Measurements from ENCODE around the gene CADM2. TPM values are rescaled to one million over a fixed set of nuclear protein-coding genes. Genes with fewer than 3 reads are reported as not detected.

Gene CADM2
- total RNA-seq, 2 experiments from 2014 or later: not detected

DNA sequence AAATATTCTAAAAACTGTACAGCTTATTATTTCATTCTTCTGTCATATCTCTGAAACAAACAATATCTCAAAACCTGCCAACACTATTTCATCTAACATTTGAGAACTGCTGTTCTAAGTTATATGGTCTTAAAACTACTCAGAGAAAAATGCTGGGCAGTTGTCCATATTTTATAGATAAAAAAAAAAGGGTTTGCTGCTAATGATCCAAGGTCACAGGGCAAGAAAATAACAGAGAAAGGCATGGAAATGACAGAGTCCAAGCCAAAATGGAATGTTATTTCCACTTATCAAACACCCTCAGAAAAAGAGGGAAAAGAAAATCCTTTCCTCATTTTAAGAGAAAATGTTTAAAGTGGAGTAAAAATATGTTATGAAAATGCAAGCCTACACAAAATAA lies 313.1 kb downstream of the CADM2 start:
- no peak overlapping the region for H3K4me3 Mint-ChIP-seq
- CTCF ChIA-PET: no interaction called here
- H3K36me3 Mint-ChIP-seq (ENCODE audit: low read depth): no peaks in the 10 kb centered on the region
- no peaks in the 10 kb centered on the region for H3K4me1 Mint-ChIP-seq
- H3K27me3 Mint-ChIP-seq: no peaks in the 10 kb centered on the region
- no peak overlapping the region for H3K27ac Mint-ChIP-seq
- H3K9me3 Mint-ChIP-seq: no peaks in the 10 kb centered on the region
- DNase-seq: no peak
- POLR2A ChIA-PET: no interaction called here

DNA sequence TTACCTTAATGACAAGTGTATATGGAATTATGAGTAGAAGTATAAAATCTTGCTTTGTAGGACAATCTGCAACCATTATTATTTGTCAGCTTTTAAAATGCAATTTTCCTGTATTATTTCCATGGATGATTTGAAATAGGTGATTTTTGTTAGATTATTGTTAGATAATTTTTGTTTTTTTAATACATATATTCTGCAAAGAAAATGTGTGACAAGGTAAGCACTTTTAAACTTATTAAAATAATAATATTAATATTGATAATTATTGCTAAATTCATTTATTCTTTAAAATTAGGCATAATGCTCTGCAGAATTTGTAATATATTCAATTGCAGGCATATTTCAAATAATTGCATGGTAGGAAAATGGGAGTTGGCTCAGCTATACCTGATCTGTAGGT lies 329.5 kb downstream of the CADM2 start:
- no peak for DNase-seq
- Mint-ChIP-seq H3K27me3 (no peaks in the 10 kb centered on the region), H3K4me3 (no peak overlapping the region), H3K36me3 (ENCODE audit: low read depth) (no peaks in the 10 kb centered on the region), H3K9me3 (peaks cover 4% of the 10 kb centered on the region), H3K4me1 (no peaks in the 10 kb centered on the region), H3K27ac (no peak overlapping the region)
- CTCF ChIA-PET: no interaction called here
- POLR2A ChIA-PET: no interaction called here

DNA sequence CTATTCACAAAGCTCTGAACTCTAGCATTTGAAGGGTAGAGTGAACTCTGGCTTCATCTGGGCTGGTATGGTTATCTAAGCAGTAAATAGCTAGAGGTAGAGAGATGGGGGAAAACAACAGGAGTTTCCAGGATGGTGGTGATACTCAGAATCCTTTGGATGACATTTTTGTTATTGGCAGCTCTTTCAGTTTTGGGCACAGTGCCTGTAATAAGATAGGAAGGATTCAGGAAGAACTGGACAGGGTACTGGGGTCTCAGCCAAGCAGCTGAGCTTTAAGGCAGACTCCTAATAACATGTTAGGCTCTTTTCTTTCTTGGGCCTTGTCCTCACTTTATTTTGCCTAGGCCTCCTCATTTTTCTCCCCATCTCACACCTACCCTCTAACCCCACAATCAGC lies 338.5 kb downstream of the CADM2 start:
- H3K4me3 Mint-ChIP-seq: no peak overlapping the region
- ChIA-PET CTCF (no interaction called here), POLR2A (no interaction called here)
- no peaks in the 10 kb centered on the region for H3K36me3 Mint-ChIP-seq (ENCODE audit: low read depth)
- no peaks in the 10 kb centered on the region for H3K4me1 Mint-ChIP-seq
- H3K9me3 Mint-ChIP-seq: no peaks in the 10 kb centered on the region
- H3K27me3 Mint-ChIP-seq: no peaks in the 10 kb centered on the region
- H3K27ac Mint-ChIP-seq: no peak overlapping the region
- DNase-seq: no peak

DNA sequence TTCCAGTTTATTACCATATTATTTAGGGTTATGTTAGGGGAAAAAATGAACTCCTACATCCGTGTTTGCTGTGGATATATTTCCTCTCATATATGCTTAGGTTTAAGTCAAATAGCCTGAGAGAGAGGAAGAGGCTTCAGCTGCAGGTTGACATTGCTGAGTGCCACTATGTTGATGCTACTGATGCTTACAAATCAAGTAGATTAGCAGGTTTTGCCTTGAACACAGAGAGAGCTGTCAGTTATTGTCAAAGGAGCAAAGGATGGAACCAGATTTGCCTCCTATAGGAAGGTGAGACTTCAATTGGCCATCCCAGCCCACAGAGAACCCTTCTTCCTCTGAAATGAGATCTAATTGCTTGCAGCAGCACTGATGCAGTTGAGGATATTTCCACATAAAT lies 339.2 kb downstream of the CADM2 start:
- Mint-ChIP-seq H3K27ac (no peak overlapping the region), H3K4me1 (no peaks in the 10 kb centered on the region), H3K27me3 (no peaks in the 10 kb centered on the region), H3K4me3 (no peak overlapping the region), H3K36me3 (ENCODE audit: low read depth) (no peaks in the 10 kb centered on the region), H3K9me3 (no peaks in the 10 kb centered on the region)
- DNase-seq: no peak
- ChIA-PET CTCF (no interaction called here), POLR2A (no interaction called here)

DNA sequence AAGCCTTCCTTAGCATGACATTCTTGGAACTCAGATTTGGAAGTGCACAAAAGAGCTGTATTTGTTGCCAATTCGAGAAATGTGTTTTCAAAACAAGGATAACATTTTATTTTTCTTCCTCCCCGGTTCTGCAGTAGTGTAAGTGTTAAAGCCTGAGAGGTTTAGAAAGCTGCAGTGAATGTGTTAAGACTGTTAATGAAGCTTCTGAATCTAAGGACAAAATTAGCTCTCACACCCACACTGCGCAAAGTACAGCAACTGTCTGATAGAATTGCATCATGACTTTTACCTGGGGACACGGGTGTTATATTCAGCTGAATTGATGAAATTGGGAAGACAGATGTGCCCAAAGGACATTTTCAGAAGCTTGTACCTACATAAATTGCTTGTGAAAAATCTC lies 344.4 kb downstream of the CADM2 start:
- Mint-ChIP-seq H3K27me3 (no peaks in the 10 kb centered on the region), H3K4me3 (no peak overlapping the region), H3K27ac (no peak overlapping the region), H3K9me3 (no peaks in the 10 kb centered on the region), H3K36me3 (ENCODE audit: low read depth) (no peaks in the 10 kb centered on the region), H3K4me1 (no peaks in the 10 kb centered on the region)
- ChIA-PET CTCF (no interaction called here), POLR2A (no interaction called here)
- DNase-seq: no peak

DNA sequence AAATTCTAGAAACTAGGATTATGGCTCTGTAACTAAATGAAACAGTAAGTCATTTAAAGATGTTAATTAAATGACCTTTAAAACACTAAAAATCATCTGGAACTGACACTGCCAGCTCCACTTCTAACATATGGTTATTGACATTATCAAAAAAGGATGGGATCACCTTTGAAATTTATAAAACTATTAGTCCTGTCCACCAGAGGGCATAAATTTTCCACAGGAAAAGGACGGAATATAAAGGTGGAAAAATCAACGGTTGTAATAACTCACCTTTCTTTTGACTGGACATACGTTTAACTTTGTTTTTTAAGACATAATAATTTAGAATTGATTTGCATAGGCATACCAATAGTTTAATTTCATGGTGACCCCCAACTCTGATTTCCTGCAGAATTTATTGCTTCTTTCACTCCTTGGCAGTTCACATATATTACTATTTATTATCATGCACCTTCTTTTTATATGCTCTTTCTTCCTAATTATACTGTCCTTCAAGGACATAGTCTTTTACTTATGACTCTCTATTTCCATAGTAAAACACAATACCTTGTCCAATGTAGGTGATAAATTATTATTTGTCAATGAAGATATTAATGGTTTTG lies 345.7 kb downstream of the CADM2 start:
- Mint-ChIP-seq H3K4me3 (no peak overlapping the region), H3K4me1 (no peaks in the 10 kb centered on the region), H3K27me3 (no peaks in the 10 kb centered on the region), H3K27ac (no peak overlapping the region), H3K9me3 (no peaks in the 10 kb centered on the region), H3K36me3 (ENCODE audit: low read depth) (no peaks in the 10 kb centered on the region)
- POLR2A ChIA-PET: no interaction called here
- CTCF ChIA-PET: no interaction called here
- DNase-seq: no peak

DNA sequence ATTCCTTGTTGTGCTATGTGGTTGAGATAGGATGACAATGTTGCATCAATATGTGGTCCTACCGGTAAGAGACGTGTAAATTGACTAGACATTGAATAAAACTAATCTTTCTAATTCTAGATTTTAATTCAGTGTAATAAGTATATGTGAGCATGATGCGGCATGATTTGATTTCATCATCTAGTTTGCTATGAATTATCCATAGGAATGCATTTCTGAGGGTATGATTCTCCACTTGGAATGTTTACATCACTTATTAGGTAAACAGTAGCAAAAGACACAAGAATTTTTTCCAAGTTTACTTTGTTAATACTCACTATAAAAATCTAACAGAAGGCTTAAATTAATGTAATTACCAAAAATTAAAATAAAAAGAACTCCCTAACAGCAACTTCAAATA lies 353.5 kb downstream of the CADM2 start:
- Mint-ChIP-seq H3K4me3 (no peak overlapping the region), H3K9me3 (peaks cover 2% of the 10 kb centered on the region), H3K4me1 (no peaks in the 10 kb centered on the region), H3K27ac (no peak overlapping the region), H3K27me3 (no peaks in the 10 kb centered on the region), H3K36me3 (ENCODE audit: low read depth) (no peaks in the 10 kb centered on the region)
- POLR2A ChIA-PET: no interaction called here
- DNase-seq: no peak
- CTCF ChIA-PET: no interaction called here

DNA sequence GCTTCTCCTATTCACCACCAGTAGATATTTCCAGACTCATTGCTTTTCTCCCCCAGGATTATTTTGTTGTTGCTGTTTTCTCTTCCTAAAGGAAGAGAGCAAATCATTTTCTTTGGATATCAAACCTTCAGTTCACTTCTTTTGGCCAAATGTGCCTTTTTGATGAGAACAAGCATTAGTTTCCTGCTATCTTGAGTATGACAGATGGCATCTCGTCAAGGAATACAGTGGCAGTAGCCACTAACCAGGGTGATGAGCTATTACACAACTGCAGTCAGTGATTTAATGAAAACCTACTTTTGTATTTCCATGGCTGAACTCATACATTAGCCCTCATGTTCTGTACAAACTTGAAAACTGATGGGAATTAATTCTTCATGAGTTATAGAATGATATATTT lies 354.6 kb downstream of the CADM2 start:
- Mint-ChIP-seq H3K36me3 (ENCODE audit: low read depth) (no peaks in the 10 kb centered on the region), H3K9me3 (peaks cover 2% of the 10 kb centered on the region), H3K27ac (no peak overlapping the region), H3K4me3 (no peak overlapping the region), H3K4me1 (no peaks in the 10 kb centered on the region), H3K27me3 (no peaks in the 10 kb centered on the region)
- ChIA-PET CTCF (no interaction called here), POLR2A (no interaction called here)
- no peak for DNase-seq

DNA sequence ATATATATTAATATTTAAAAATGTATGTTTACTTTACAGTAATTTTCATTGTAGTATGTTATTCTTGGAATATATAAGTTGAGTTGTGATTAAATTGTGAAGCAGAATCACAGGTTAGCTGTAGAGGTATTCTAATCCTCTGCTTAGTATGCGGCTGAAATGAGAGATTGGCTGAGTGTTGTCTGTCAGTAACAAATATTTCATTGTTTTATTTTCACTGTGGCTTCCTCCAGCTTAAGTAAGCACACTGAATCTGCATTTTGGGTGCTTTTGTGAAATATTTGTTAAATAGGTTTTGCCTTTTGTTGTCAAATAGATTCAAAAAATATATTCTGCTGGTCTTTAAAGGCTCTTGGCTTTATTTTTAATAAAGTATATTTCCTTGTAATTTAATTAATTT lies 357.5 kb downstream of the CADM2 start:
- no peak for DNase-seq
- Mint-ChIP-seq H3K9me3 (peaks cover 2% of the 10 kb centered on the region), H3K4me1 (no peaks in the 10 kb centered on the region), H3K27me3 (no peaks in the 10 kb centered on the region), H3K27ac (no peak overlapping the region), H3K4me3 (no peak overlapping the region), H3K36me3 (ENCODE audit: low read depth) (no peaks in the 10 kb centered on the region)
- CTCF ChIA-PET: no interaction called here
- POLR2A ChIA-PET: no interaction called here

DNA sequence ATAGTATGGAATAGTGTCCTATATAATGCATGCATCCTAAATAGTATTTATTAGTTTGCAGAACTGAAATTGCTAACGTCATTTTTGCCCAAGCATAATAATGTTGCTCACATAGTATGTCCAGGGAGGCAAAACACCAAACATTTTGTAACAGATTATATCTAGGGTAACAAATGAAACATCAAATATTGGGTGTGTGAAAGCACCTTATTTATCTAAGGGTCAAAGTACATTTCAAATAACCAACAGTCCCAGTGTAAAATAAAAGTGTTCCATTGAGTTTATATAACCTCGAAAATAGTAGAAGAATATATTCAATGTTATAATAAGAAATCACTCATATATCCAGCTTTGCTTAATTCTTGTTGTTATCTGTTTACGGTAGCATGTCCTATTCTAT lies 363.1 kb downstream of the CADM2 start:
- no peaks in the 10 kb centered on the region for H3K27me3 Mint-ChIP-seq
- peaks cover 2% of the 10 kb centered on the region for H3K9me3 Mint-ChIP-seq
- CTCF ChIA-PET: no interaction called here
- POLR2A ChIA-PET: no interaction called here
- H3K27ac Mint-ChIP-seq: no peak overlapping the region
- no peaks in the 10 kb centered on the region for H3K36me3 Mint-ChIP-seq (ENCODE audit: low read depth)
- no peak for DNase-seq
- H3K4me1 Mint-ChIP-seq: no peaks in the 10 kb centered on the region
- no peak overlapping the region for H3K4me3 Mint-ChIP-seq

DNA sequence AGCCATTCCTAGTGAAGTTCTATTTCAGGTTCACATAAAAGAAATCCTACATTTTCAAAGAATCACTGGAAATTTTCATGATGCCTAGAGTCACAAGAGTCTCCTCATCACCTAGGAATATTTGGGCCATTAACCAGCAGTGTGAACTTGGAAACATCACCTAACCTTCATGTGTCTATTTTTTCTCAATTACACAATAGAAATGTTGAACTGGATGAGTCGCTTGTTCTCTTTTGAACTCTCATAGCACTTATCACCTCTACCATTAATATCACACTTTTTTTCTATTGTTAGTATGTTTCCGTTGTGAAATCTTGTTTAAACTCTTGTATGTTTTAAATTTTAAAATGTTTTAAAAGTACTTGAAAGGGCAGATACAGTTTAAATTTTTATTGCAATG lies 371.3 kb downstream of the CADM2 start:
- POLR2A ChIA-PET: no interaction called here
- Mint-ChIP-seq H3K4me1 (no peaks in the 10 kb centered on the region), H3K27ac (no peak overlapping the region), H3K9me3 (no peaks in the 10 kb centered on the region), H3K4me3 (no peak overlapping the region), H3K36me3 (ENCODE audit: low read depth) (no peaks in the 10 kb centered on the region), H3K27me3 (no peaks in the 10 kb centered on the region)
- CTCF ChIA-PET: no interaction called here
- no peak for DNase-seq

DNA sequence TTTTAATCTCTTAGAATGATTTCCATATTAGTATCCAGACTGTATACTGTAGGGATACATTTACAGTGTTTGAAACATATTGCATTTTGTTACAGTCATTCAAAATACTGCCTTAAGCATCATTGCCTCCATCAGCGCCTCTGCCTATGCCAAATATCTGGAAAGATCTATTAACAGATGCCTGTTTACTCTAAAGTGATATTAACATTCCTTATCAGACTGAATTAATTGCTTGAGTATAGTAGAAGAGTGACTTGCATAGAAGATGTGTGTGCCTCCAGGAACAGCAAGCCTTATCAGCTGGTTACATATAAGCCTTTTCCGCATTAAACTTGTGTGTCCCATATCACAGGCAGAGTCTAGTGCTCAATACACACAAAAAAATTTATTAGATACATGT lies 379.1 kb downstream of the CADM2 start:
- H3K4me1 Mint-ChIP-seq: no peaks in the 10 kb centered on the region
- H3K27ac Mint-ChIP-seq: no peak overlapping the region
- no peak overlapping the region for H3K4me3 Mint-ChIP-seq
- ChIA-PET CTCF (no interaction called here), POLR2A (no interaction called here)
- DNase-seq: no peak
- H3K9me3 Mint-ChIP-seq: no peaks in the 10 kb centered on the region
- no peaks in the 10 kb centered on the region for H3K36me3 Mint-ChIP-seq (ENCODE audit: low read depth)
- no peaks in the 10 kb centered on the region for H3K27me3 Mint-ChIP-seq

DNA sequence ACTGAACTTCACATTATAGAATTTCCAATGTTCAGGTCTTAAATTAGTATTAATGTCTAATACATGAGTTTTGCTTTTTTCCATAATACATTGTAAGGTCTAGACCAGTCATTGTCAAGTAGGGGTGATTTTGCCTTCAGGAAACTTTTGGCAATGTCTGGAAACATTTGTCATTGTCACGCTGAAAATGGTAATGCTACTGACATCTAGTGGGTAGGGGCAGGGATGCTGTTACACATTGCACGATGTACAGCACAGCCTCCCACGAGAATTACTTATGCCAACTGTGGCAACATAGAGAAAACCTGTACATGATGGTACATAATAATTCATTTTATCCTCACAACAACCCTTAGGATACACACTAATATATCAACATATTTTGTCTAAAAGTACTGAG lies 384.1 kb downstream of the CADM2 start:
- Mint-ChIP-seq H3K36me3 (ENCODE audit: low read depth) (no peaks in the 10 kb centered on the region), H3K4me1 (no peaks in the 10 kb centered on the region), H3K9me3 (peaks cover under 1% of the 10 kb centered on the region), H3K4me3 (no peak overlapping the region), H3K27ac (no peak overlapping the region), H3K27me3 (no peaks in the 10 kb centered on the region)
- POLR2A ChIA-PET: no interaction called here
- CTCF ChIA-PET: no interaction called here
- no peak for DNase-seq

DNA sequence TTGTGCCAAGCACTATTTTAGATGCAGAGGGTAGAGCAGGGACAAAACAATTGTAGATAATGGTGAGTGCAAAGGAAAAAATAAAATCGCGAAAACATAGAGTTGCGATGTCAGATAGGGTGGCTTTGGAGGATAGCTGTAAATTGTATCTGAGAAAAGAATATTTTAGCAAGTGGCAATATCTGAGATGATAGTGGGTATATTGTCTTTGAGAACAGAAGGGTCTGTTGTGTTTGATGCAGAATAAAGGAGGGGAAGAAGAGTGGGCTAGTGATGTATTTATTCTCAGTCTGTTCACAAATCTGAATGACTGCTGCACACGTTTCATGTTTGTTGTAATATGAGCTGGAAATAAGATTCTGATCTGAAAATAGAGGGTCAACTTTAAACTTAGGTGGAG lies 396.8 kb downstream of the CADM2 start:
- Mint-ChIP-seq H3K4me1 (no peaks in the 10 kb centered on the region), H3K36me3 (ENCODE audit: low read depth) (no peaks in the 10 kb centered on the region), H3K27ac (no peak overlapping the region), H3K27me3 (no peaks in the 10 kb centered on the region), H3K4me3 (no peak overlapping the region), H3K9me3 (no peaks in the 10 kb centered on the region)
- ChIA-PET POLR2A (no interaction called here), CTCF (no interaction called here)
- DNase-seq: no peak

Measured in activated CD4-positive, alpha-beta T cell treated with anti-CD3 and anti-CD28 coated beads, Interleukin-2, amount 10 ng/mL, durations not matched to agents 7 days and 5 days (primary cell).